Naive B cell (primary cell): Measurements from ENCODE around the gene PRAME. TPM values are rescaled to one million over a fixed set of nuclear protein-coding genes. Genes with fewer than 3 reads are reported as not detected.
"Not testable (repeated sequence)": the region's sequence is repeated elsewhere in the genome, so short reads cannot be mapped to it uniquely, and the experiment has no call there.

Experiments used
- ATAC-seq, 2 donors: fragments of 150-1000 bp; cut with Tn5 transposase; 2 replicates each; pipeline ENCODE4 v1.10.0; 2021; ENCODE audit warnings: low read depth in 2 of 2, mild to moderate bottlenecking in 2 of 2, moderate library complexity in 2 of 2
- DNase-seq: peaks from one replicate; pipeline ENCODE4 v3.0.0; 2022
- H3K27ac Mint-ChIP-seq, 6 donors: one replicate each; pipeline ENCODE4 v1.8.0; 2020 to 2022; ENCODE audit warnings: mild to moderate bottlenecking in 6 of 6, mixed read lengths in 6 of 6, moderate library complexity in 5 of 6, inconsistent platforms in 2 of 6
- H3K27me3 Mint-ChIP-seq, 3 donors: one replicate each; pipeline ENCODE4 v1.8.0; 2021 to 2022; ENCODE audit warnings: mixed read lengths in 3 of 3, mild to moderate bottlenecking in 1 of 3
- H3K36me3 Mint-ChIP-seq, 2 donors: one replicate each; pipeline ENCODE4 v1.8.0; 2020 to 2022; ENCODE audit warnings: mixed read lengths in 2 of 2, inconsistent platforms in 1 of 2, mild to moderate bottlenecking in 1 of 2
- H3K4me1 Mint-ChIP-seq, 3 donors: one replicate each; pipeline ENCODE4 v1.8.0; 2020 to 2022; ENCODE audit warnings: mixed read lengths in 3 of 3, inconsistent platforms in 1 of 3, mild to moderate bottlenecking in 1 of 3, moderate library complexity in 1 of 3
- H3K4me3 Mint-ChIP-seq, 8 donors: one replicate each; pipeline ENCODE4 v1.8.0; 2020 to 2022; ENCODE audit warnings: mild to moderate bottlenecking in 8 of 8, mixed read lengths in 8 of 8, moderate library complexity in 8 of 8, inconsistent platforms in 2 of 8
- H3K9me3 Mint-ChIP-seq, 7 donors: one replicate each; pipeline ENCODE4 v1.8.0; 2020 to 2022; ENCODE audit warnings: mixed read lengths in 7 of 7, mild to moderate bottlenecking in 5 of 7, inconsistent platforms in 2 of 7, moderate library complexity in 1 of 7
- polyA plus RNA-seq, 6 donors: library from polyadenylated mRNA; unstranded; fragments of 300-500 nt; fragmentation: Illumina TruSeq; gene quantifications; one replicate each; pipeline ENCODE4 v1.2.3, GENCODE V29; 2021; ENCODE audit warnings: low read depth in 6 of 6

Gene PRAME
- not detected for polyA plus RNA-seq

- ATAC-seq (peak; percentile 95 to 96), DNase-seq (peak; percentile 60)
- H3K9me3 Mint-ChIP-seq, result no peaks in the 10 kb centered on the region
- no peaks in the 10 kb centered on the region for H3K36me3 Mint-ChIP-seq
- H3K4me3 Mint-ChIP-seq, result peak within 1 kb of the TSS in 4 of 8 donors; percentile 18 to 70 (median 24)
- peaks cover 5 to 17% (median 7%) of the 10 kb centered on the region in 3 donors for H3K4me1 Mint-ChIP-seq
- peak within 1 kb of the TSS in 2 of 6 donors; percentile 59 to 66 for H3K27ac Mint-ChIP-seq
- peaks cover 0 to 4% (median 0%) of the 10 kb centered on the region in 3 donors for H3K27me3 Mint-ChIP-seq
Measured at GRCh38 chr22:22558972-22559603, at the start of gene PRAME. Gene PRAME (minus strand): TSS chr22:22559265. CDS start chr22:22556832, 2,433 bp downstream.

- H3K9me3 Mint-ChIP-seq, result peaks cover 0 to 11% (median 2%) of the 10 kb centered on the region in 7 donors
- H3K4me3 Mint-ChIP-seq, ATAC-seq, H3K36me3 Mint-ChIP-seq, DNase-seq, H3K27ac Mint-ChIP-seq: not testable (repeated sequence)
- peaks cover 23 to 32% (median 24%) of the 10 kb centered on the region in 3 donors for H3K4me1 Mint-ChIP-seq
- peaks cover 0 to 12% (median 5%) of the 10 kb centered on the region in 3 donors for H3K27me3 Mint-ChIP-seq
Measured at GRCh38 chr22:22608022-22608421, 49.0 kb upstream of the PRAME start.

- peak; percentile 81 to 89 for ATAC-seq
- H3K4me1 Mint-ChIP-seq, result peaks cover 23 to 35% (median 24%) of the 10 kb centered on the region in 3 donors
- H3K27me3 Mint-ChIP-seq, result peaks cover 0 to 12% (median 5%) of the 10 kb centered on the region in 3 donors
- H3K36me3 Mint-ChIP-seq, result peaks cover 0 to 4% of the 10 kb centered on the region in 2 donors
- peak overlapping the region; percentile 4 to 85 (median 50) for H3K4me3 Mint-ChIP-seq
- peaks cover 0 to 15% (median 4%) of the 10 kb centered on the region in 7 donors for H3K9me3 Mint-ChIP-seq
- peak overlapping the region; percentile 15 to 95 (median 75) for H3K27ac Mint-ChIP-seq
- DNase-seq, result peak; percentile 40
Measured at GRCh38 chr22:22605074-22605404, 46.0 kb upstream of the PRAME start.

GRCh38 chr22:22604326-22605073 is 45.4 kb upstream of the PRAME start:
- peaks cover 0 to 15% (median 4%) of the 10 kb centered on the region in 7 donors for H3K9me3 Mint-ChIP-seq
- DNase-seq (no peak), ATAC-seq (peak; percentile 63 to 64)
- peaks cover 0 to 4% of the 10 kb centered on the region in 2 donors for H3K36me3 Mint-ChIP-seq
- peak overlapping the region; percentile 15 to 95 (median 75) for H3K27ac Mint-ChIP-seq
- H3K4me3 Mint-ChIP-seq, result peak overlapping the region; percentile 4 to 85 (median 50)
- peaks cover 24 to 35% (median 24%) of the 10 kb centered on the region in 3 donors for H3K4me1 Mint-ChIP-seq
- H3K27me3 Mint-ChIP-seq, result peaks cover 0 to 11% (median 5%) of the 10 kb centered on the region in 3 donors

GRCh38 chr22:22603470-22603947 is 44.4 kb upstream of the PRAME start:
- DNase-seq, result no peak
- peaks cover 0 to 15% (median 2%) of the 10 kb centered on the region in 7 donors for H3K9me3 Mint-ChIP-seq
- peaks cover 0 to 4% of the 10 kb centered on the region in 2 donors for H3K36me3 Mint-ChIP-seq
- no peak for ATAC-seq
- peak overlapping the region in 3 of 6 donors; percentile 50 to 95 (median 64) for H3K27ac Mint-ChIP-seq
- peaks cover 32 to 45% (median 34%) of the 10 kb centered on the region in 3 donors for H3K4me1 Mint-ChIP-seq
- peak overlapping the region in 2 of 8 donors; percentile 33 to 72 for H3K4me3 Mint-ChIP-seq
- H3K27me3 Mint-ChIP-seq, result peaks cover 0 to under 1% (median 0%) of the 10 kb centered on the region in 3 donors

GRCh38 chr22:22600531-22601261 is 41.6 kb upstream of the PRAME start:
- DNase-seq (no peak), ATAC-seq (no peak)
- Mint-ChIP-seq H3K4me3 (peak overlapping the region in 1 of 8 donors; percentile 17), H3K9me3 (peaks cover 0 to 16% (median 2%) of the 10 kb centered on the region in 7 donors), H3K4me1 (peaks cover 32 to 48% (median 43%) of the 10 kb centered on the region in 3 donors), H3K27me3 (no peaks in the 10 kb centered on the region), H3K27ac (no peak overlapping the region), H3K36me3 (peaks cover 0 to 4% of the 10 kb centered on the region in 2 donors)

GRCh38 chr22:22599248-22599647 is 40.2 kb upstream of the PRAME start:
- Mint-ChIP-seq H3K27me3 (no peaks in the 10 kb centered on the region), H3K4me1 (peaks cover 19 to 33% (median 29%) of the 10 kb centered on the region in 3 donors), H3K4me3 (peak overlapping the region in 1 of 8 donors; percentile 3)

GRCh38 chr22:22598144-22598543 is 39.1 kb upstream of the PRAME start:
- Mint-ChIP-seq H3K9me3 (peaks cover 0 to 8% (median 0%) of the 10 kb centered on the region in 7 donors), H3K27me3 (no peaks in the 10 kb centered on the region), H3K27ac (peak overlapping the region in 4 of 6 donors; percentile 26 to 61 (median 46)), H3K4me1 (peaks cover 15 to 29% (median 27%) of the 10 kb centered on the region in 3 donors), H3K36me3 (peaks cover 0 to 4% of the 10 kb centered on the region in 2 donors), H3K4me3 (no peak overlapping the region)
- no peak for DNase-seq
- ATAC-seq, result no peak

More at GRCh38 chr22:22599248-22599647, 40.2 kb upstream of the PRAME start:
- DNase-seq (no peak), ATAC-seq (no peak)
- peaks cover 0 to 16% (median 2%) of the 10 kb centered on the region in 7 donors for H3K9me3 Mint-ChIP-seq
- peaks cover 0 to 4% of the 10 kb centered on the region in 2 donors for H3K36me3 Mint-ChIP-seq
- no peak overlapping the region for H3K27ac Mint-ChIP-seq

- Mint-ChIP-seq H3K27me3 (no peaks in the 10 kb centered on the region), H3K9me3 (peaks cover 0 to 4% (median 0%) of the 10 kb centered on the region in 7 donors), H3K4me1 (peaks cover 15 to 27% (median 25%) of the 10 kb centered on the region in 3 donors), H3K27ac (peak overlapping the region in 2 of 6 donors; percentile 20 to 71), H3K4me3 (no peak overlapping the region), H3K36me3 (no peaks in the 10 kb centered on the region)
- DNase-seq (no peak), ATAC-seq (no peak)
Measured at GRCh38 chr22:22595001-22595835, 36.2 kb upstream of the PRAME start.

GRCh38 chr22:22593964-22594656 is 35.0 kb upstream of the PRAME start:
- DNase-seq, result peak; percentile 58
- Mint-ChIP-seq H3K4me1 (peaks cover 12 to 25% (median 23%) of the 10 kb centered on the region in 3 donors), H3K4me3 (no peak overlapping the region), H3K36me3 (no peaks in the 10 kb centered on the region), H3K27me3 (no peaks in the 10 kb centered on the region), H3K9me3 (peaks cover 0 to 4% (median 0%) of the 10 kb centered on the region in 7 donors), H3K27ac (peak overlapping the region; percentile 3 to 97 (median 70))
- peak; percentile 84 to 93 for ATAC-seq

GRCh38 chr22:22593250-22593649 is 34.2 kb upstream of the PRAME start:
- Mint-ChIP-seq H3K4me3 (no peak overlapping the region), H3K4me1 (peaks cover 16 to 25% (median 23%) of the 10 kb centered on the region in 3 donors), H3K27ac (no peak overlapping the region), H3K9me3 (peaks cover 0 to 4% (median 0%) of the 10 kb centered on the region in 7 donors), H3K27me3 (no peaks in the 10 kb centered on the region), H3K36me3 (no peaks in the 10 kb centered on the region)
- ATAC-seq (no peak), DNase-seq (no peak)
